Muscle layer of colon (tissue), 2 donors: ENCODE results near the gene IFNGR1.
"Not testable (repeated sequence)": the region's sequence is repeated elsewhere in the genome, so short reads cannot be mapped to it uniquely, and the experiment has no call there.

Experiments
- H3K27ac ChIP-seq: one replicate; pipeline ENCODE4 v1.7.0; 2013; ENCODE audit warnings: low read depth, mild to moderate bottlenecking, low read length, moderate library complexity
- H3K27me3 ChIP-seq, 2 donors: one replicate each; pipeline ENCODE4 v1.7.0; 2013; ENCODE audit warnings: low read length in 2 of 2, mild to moderate bottlenecking in 2 of 2; ENCODE audit not compliant: insufficient read depth in 2 of 2, control insufficient read depth in 1 of 2
- H3K36me3 ChIP-seq: one replicate; pipeline ENCODE4 v1.7.0; 2013; ENCODE audit warnings: mild to moderate bottlenecking, low read length; ENCODE audit not compliant: insufficient read depth
- H3K4me1 ChIP-seq: one replicate; pipeline ENCODE4 v1.7.0; 2013; ENCODE audit warnings: mild to moderate bottlenecking, low read length; ENCODE audit not compliant: insufficient read depth
- H3K4me3 ChIP-seq, 2 donors: one replicate each; pipeline ENCODE4 v1.7.0; 2013; ENCODE audit warnings: low read length in 2 of 2, low read depth in 1 of 2, mild to moderate bottlenecking in 1 of 2, moderate library complexity in 1 of 2
- H3K9ac ChIP-seq: one replicate; pipeline ENCODE4 v1.7.0; 2013; ENCODE audit warnings: low read length
- H3K9me3 ChIP-seq: one replicate; pipeline ENCODE4 v1.7.0; 2013; ENCODE audit warnings: mild to moderate bottlenecking, low read length
- donor health status: abdominal sarcoma.
- donor health status: Adenocarcinoma of cecum.

Gene IFNGR1

DNA sequence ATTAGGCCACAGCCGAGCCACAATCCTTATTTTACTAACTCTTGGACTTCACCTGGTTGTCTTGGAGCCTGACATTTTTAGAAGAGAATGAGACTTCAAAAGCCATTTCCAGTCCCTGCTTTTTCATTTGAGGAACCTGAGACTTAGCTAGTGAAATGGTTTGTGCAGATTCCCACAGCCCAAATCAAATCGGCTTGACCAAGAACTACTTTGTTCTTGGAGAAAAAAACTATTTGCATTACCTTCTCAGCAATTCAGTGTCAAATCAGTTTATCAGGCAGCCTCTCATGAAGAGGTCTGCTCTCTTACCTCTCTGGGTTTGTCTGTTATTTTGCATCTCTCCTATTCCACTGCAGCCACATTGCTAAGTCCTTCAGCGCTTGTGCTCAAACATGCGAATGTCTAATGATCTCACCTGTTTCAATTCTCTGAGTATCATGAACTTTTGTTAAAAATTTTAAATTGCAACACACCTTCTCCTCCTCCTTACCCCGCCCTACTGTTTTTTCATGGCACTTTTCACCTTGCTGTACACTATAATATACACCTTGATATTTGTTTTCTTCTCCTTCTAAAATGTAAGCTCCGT lies 573 bp upstream of the IFNGR1 start:
- Histone ChIP-seq H3K9ac (no peak overlapping the region), H3K9me3 (no peaks in the 10 kb centered on the region), H3K27me3 (no peaks in the 10 kb centered on the region), H3K4me3 (peak overlapping the region; percentile 89 to 99), H3K36me3 (no peaks in the 10 kb centered on the region), H3K27ac (peak overlapping the region; percentile 99), H3K4me1 (peaks cover 30% of the 10 kb centered on the region)

DNA sequence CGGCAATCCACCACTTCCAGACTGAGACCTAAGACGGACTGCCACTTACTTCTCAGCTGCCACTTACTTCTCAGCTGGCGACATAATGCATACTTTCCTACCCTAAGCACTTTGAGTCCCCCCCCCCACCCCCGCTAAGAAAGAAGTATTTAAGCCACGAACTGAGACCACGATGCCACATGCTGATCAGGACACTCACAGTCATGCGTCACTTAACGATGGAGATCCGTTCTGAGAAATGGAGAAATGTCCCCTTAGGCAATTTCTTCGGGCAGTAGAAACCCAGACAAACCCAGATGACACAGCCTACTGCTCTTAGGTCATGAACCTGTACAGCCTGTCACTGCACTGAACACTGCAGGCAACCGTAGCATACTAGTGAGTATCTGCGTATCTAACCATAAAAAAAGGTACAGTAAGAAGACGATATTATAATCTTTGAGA lies 690 bp downstream of the IFNGR1 start:
- no peaks in the 10 kb centered on the region for H3K27me3 ChIP-seq
- H3K27ac ChIP-seq = peak overlapping the region; percentile 99
- no peaks in the 10 kb centered on the region for H3K36me3 ChIP-seq
- H3K4me3 ChIP-seq = peak overlapping the region; percentile 89 to 99
- no peaks in the 10 kb centered on the region for H3K9me3 ChIP-seq
- peak overlapping the region; percentile 88 for H3K9ac ChIP-seq
- H3K4me1 ChIP-seq = peaks cover 42% of the 10 kb centered on the region

DNA sequence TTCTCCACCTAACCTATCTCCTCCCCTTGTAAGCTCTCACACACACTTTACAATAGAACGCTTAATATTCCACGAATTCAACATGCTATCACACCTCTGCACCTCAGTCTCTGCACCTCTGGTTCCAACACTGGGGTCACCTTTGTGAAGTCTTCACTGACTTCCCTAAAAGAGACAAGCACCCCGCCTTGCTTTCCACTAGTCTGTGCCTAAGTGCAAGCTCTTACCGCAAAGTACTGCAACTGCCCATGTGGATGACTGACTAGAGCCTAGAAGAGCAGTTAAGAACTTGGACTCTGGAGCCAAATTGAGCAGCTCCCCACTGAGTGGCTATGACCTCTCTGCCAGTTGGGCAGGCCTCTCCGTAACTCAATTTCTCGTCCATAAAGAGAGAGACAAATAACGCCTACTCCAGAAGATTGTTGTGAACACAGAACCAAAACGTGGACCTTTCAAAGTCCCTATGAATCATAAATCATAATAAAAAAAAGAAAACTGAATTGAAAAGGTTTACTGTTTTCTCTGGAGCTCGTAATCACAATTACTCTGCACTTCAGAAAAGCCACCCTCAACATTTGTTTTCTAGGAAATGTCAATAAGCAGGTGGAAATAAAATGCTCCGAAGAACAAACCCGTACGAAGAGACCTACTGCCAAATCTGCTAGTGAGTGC lies 1.2 kb downstream of the IFNGR1 start:
- Histone ChIP-seq H3K9me3 (no peaks in the 10 kb centered on the region), H3K27me3 (no peaks in the 10 kb centered on the region), H3K27ac (peak overlapping the region; percentile 99), H3K36me3 (no peaks in the 10 kb centered on the region), H3K9ac (peak overlapping the region; percentile 88), H3K4me1 (peaks cover 46% of the 10 kb centered on the region), H3K4me3 (peak overlapping the region; percentile 89 to 99)

DNA sequence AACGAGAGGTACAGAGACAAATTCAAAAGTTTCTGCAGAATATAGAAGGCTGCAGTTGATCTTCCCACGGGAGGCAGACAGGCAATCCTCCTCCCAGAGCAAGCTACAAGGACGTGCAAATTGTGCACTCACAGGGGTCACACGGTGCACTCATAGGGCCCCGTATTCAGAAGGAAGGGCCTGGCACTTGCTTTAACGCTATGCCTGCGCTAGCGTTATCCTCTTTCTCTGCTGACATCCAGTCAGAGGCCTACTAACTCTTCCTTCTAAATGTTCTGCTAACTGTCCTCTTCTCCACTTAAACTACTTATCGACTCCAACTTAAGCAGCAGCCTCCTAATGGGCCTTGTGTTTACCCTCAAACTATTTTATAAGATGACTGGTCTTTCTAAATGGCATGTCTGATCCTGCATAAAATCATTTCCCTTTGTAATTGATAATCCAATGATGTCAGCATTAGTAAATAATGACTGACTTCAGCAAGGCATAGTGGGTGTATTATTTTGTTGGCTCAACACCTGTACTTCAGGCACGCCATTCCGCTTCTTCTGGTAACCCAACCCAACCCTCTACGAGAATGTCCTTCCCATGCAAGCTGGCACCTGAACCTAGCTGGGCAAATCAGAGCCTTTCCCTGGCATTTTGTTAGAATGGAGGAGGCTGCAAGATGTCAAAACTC lies 2.2 kb downstream of the IFNGR1 start:
- Histone ChIP-seq H3K27me3 (no peaks in the 10 kb centered on the region), H3K4me3 (peak overlapping the region in 1 of 2 donors; percentile 99), H3K27ac (peak overlapping the region; percentile 10), H3K9ac (no peak overlapping the region), H3K36me3 (no peaks in the 10 kb centered on the region), H3K4me1 (peaks cover 46% of the 10 kb centered on the region), H3K9me3 (no peaks in the 10 kb centered on the region)

DNA sequence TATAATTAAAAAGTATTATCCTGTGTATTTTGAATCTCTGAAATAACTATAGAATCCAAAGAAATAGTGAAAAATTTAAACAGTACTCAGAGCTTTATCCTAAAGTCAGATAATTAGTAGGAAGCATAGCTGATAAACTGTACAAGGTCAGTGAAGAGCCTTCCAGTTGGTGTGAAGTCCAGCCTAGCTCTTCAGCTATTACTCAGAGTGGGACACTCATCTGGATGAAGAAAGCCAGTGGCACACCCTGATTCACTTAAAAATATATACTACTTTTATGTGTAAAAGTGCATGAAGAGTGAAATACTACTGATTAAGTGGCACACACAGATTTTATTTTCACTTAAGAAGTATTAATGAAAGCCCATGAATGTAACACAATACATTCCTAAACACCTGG lies 3.1 kb downstream of the IFNGR1 start:
- Histone ChIP-seq H3K9me3 (no peaks in the 10 kb centered on the region), H3K4me3 (no peak overlapping the region), H3K27me3 (no peaks in the 10 kb centered on the region), H3K27ac (no peak overlapping the region), H3K36me3 (no peaks in the 10 kb centered on the region), H3K9ac (no peak overlapping the region), H3K4me1 (peaks cover 54% of the 10 kb centered on the region)

DNA sequence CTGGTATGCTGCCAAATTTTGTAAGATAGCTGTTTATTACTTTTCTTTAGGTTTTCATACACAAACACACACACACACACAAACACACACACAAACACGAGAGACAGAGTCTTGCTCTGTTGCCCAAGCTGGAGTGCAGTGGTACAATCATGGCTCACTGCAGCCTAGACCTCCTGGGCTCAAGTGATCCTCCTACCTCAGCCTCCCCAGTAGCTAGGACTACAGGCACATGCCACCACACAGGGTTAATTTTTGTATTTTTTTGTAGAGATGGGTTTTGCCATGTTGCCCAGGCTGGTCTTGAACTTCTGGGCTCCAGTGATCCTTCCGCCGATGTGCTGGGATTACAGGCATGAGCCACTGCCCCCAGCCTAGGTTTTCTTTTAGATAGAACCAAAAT lies 3.6 kb downstream of the IFNGR1 start:
- not testable (repeated sequence) for H3K4me3 ChIP-seq, H3K27ac ChIP-seq, H3K9ac ChIP-seq, H3K36me3 ChIP-seq, H3K9me3 ChIP-seq, H3K27me3 ChIP-seq
- H3K4me1 ChIP-seq = peaks cover 59% of the 10 kb centered on the region

DNA sequence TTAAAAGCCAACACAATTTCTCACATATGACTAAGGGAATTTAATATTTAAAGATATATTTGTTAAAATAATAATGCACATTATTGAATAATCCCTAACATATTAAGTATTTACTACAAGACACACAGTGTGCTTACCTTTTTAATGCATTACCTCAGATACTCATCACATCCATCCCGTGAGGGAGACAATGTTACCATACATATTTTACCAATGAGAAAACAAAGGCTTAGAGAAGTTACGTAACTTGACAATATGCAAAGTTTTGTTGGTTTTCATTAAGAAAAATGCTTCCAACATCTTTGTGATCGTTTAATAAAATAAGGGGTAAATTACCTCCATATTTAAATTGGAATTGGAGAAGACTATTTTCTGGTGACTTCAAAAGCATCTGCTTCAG lies 4.3 kb downstream of the IFNGR1 start:
- Histone ChIP-seq H3K27ac (no peak overlapping the region), H3K9me3 (no peaks in the 10 kb centered on the region), H3K9ac (no peak overlapping the region), H3K4me1 (peaks cover 61% of the 10 kb centered on the region), H3K27me3 (no peaks in the 10 kb centered on the region), H3K36me3 (no peaks in the 10 kb centered on the region), H3K4me3 (no peak overlapping the region)

DNA sequence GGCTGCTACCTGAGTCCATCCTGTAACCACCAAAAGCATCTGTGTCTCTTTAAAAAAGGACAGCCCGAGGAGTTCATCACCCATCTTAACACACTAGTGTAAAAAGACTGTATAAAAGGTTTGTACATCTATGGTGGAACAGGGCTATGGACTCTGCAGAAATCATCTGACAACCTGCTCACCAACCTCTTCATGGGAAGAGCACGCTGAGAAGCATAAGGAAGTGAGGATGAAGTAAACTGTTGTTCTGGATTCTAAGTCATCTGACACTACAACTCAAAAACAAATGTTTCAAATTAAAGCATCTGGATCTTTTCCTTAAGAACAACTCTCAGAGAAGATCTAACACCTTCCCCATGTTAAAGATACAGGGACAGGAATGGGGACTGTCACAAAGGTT lies 5.4 kb downstream of the IFNGR1 start:
- no peak overlapping the region for H3K9ac ChIP-seq
- H3K9me3 ChIP-seq = no peaks in the 10 kb centered on the region
- no peak overlapping the region for H3K27ac ChIP-seq
- no peaks in the 10 kb centered on the region for H3K36me3 ChIP-seq
- H3K27me3 ChIP-seq = no peaks in the 10 kb centered on the region
- peaks cover 57% of the 10 kb centered on the region for H3K4me1 ChIP-seq
- no peak overlapping the region for H3K4me3 ChIP-seq

DNA sequence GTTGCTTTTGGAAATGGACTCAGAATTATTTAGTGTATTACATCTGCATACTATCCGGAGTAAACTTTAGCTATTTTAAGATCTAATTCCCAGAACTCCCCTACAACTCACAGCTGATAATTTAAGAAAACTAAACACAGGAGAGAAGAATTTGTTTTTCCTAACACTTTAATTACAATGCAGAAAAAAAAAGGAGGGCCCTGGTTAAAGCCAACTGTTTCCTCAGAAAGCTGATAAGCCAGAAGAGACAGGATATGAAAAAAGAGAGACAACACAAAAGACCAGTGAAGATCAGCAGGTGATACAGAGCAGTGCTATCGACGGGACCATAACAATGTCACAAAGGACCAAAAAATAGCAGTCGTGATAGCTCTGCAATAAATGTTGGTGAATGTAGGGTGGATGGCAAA lies 5.8 kb downstream of the IFNGR1 start:
- H3K36me3 ChIP-seq = no peaks in the 10 kb centered on the region
- no peak overlapping the region for H3K9ac ChIP-seq
- peaks cover 57% of the 10 kb centered on the region for H3K4me1 ChIP-seq
- no peak overlapping the region for H3K4me3 ChIP-seq
- no peaks in the 10 kb centered on the region for H3K27me3 ChIP-seq
- no peaks in the 10 kb centered on the region for H3K9me3 ChIP-seq
- no peak overlapping the region for H3K27ac ChIP-seq

DNA sequence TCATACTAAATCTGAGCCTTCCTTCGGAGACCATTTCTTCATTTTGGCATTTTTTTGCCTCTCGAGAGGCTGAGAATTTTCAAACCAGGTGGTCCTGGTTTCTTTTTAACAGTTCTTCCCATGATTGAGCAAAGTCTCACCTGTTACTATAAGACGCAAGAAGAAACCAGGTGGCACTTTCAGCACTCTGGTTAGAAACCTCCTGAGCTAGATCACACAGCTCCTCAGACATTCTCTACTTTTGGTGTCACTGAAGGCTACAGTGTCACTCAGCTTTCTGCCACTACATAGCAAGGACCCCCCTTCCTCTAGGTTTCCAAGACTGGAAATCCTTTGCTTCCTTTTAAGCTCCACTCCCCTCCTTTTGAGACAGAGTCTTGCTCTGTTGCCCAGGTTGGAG lies 7.3 kb downstream of the IFNGR1 start:
- H3K4me3 ChIP-seq = no peak overlapping the region
- H3K9me3 ChIP-seq = no peaks in the 10 kb centered on the region
- H3K4me1 ChIP-seq = peaks cover 45% of the 10 kb centered on the region
- no peak overlapping the region for H3K27ac ChIP-seq
- H3K27me3 ChIP-seq = no peaks in the 10 kb centered on the region
- H3K9ac ChIP-seq = no peak overlapping the region
- peaks cover 4% of the 10 kb centered on the region for H3K36me3 ChIP-seq

DNA sequence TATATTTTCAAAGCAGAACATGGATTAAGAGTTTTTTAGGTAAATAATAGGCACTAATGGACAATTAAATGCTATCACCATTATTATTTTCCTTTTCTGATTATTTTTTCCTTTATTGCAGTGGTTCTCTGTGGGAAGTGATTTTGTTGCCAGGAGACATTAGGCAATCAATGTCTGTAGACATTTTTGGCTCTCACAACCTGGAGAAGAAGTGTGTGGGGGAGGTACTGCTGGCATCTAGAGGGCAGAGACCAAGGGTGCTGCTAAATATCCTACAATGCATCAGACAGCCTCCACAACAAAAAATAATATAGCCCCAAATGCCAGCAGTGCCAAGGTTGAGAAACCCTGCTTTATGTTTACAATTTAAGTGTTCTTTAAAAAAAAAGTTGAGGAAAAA lies 8.3 kb downstream of the IFNGR1 start:
- H3K27ac ChIP-seq = no peak overlapping the region

More for the DNA sequence above, 8.3 kb downstream of the IFNGR1 start:
- Histone ChIP-seq H3K4me1 (peaks cover 40% of the 10 kb centered on the region), H3K4me3 (no peak overlapping the region), H3K9ac (no peak overlapping the region), H3K27me3 (no peaks in the 10 kb centered on the region), H3K9me3 (no peaks in the 10 kb centered on the region), H3K36me3 (peaks cover 10% of the 10 kb centered on the region)
